Smooth muscle cell (in vitro differentiated cells): ENCODE measurements around the gene OR52E4. TPM values are rescaled to one million over a fixed set of nuclear protein-coding genes. Genes with fewer than 3 reads are reported as not detected.
A peak's percentile ranks its signal among the peaks of the same experiment; 100 is the strongest.

ENCODE experiments used
- DNase-seq: peaks from one replicate; lab custom pipeline; 2025; ENCODE audit not compliant: unreplicated experiment; lab: John Stamatoyannopoulos, UW
- H2AFZ ChIP-seq: fragments of 200-600 bp; sonication (generic); 2 replicates; pipeline ENCODE4 v1.6.0; 2016; ENCODE audit warnings: antibody characterized with exemption, low read depth, mild to moderate bottlenecking
- H3F3A ChIP-seq: fragments of 200-600 bp; sonication (generic); 2 replicates; pipeline ENCODE4 v1.6.0; 2017; ENCODE audit warnings: antibody characterized with exemption, low read depth
- H3K27ac ChIP-seq: fragments of 200-600 bp; sonication (generic); 2 replicates; pipeline ENCODE4 v1.5.1; 2016; ENCODE audit warnings: low read depth, mild to moderate bottlenecking
- H3K27me3 ChIP-seq: fragments of 200-600 bp; sonication (generic); 2 replicates; pipeline ENCODE4 v1.6.1; 2016; ENCODE audit warnings: low read depth, mild to moderate bottlenecking
- H3K36me3 ChIP-seq: fragments of 200-600 bp; sonication (generic); 2 replicates; pipeline ENCODE4 v1.5.1; 2016; ENCODE audit warnings: low read depth
- H3K4me1 ChIP-seq: fragments of 200-600 bp; sonication (generic); 2 replicates; pipeline ENCODE4 v1.5.1; 2016; ENCODE audit warnings: low read depth
- H3K4me2 ChIP-seq: fragments of 200-600 bp; sonication (generic); 2 replicates; pipeline ENCODE4 v1.6.0; 2016; ENCODE audit warnings: mild to moderate bottlenecking
- H3K4me3 ChIP-seq: fragments of 200-600 bp; sonication (generic); 2 replicates; pipeline ENCODE4 v1.5.1; 2016; ENCODE audit warnings: mild to moderate bottlenecking
- H3K79me2 ChIP-seq: fragments of 200-600 bp; sonication (generic); 2 replicates; pipeline ENCODE4 v1.6.0; 2016; ENCODE audit warnings: low read depth, mild to moderate bottlenecking
- H3K9ac ChIP-seq: fragments of 200-600 bp; sonication (generic); 2 replicates; pipeline ENCODE4 v1.6.0; 2016; ENCODE audit warnings: low read depth
- H3K9me3 ChIP-seq: fragments of 200-600 bp; sonication (generic); replicated peaks from 2 replicates; pipeline ENCODE4 v1.5.1; 2016; ENCODE audit warnings: low read depth
- H4K20me1 ChIP-seq: fragments of 200-600 bp; sonication (generic); 2 replicates; pipeline ENCODE4 v1.6.0; 2016; ENCODE audit warnings: low read depth
- CTCF ChIP-seq: fragments of 200-600 bp; sonication (generic); IDR thresholded peaks from 2 replicates; pipeline ENCODE4 v1.5.1; 2017; ENCODE audit warnings: borderline replicate concordance, mild to moderate bottlenecking, antibody characterized with exemption; ENCODE audit not compliant: insufficient read depth, poor library complexity, severe bottlenecking
- WGBS: methylation state at CpG from one replicate; pipeline ENCODE4 v1.1.7; 2016; ENCODE audit warnings: low lambda C conversion rate; 5-methylcytosine and 5-hydroxymethylcytosine counted together
- polyA plus RNA-seq: library from polyadenylated mRNA; unstranded; fragments of >200 nt; fragmentation: Nextera tagmentation; extraction: Ambion mirVana; gene quantifications from 2 replicates; pipeline ENCODE4 v1.2.1, GENCODE V29; 2016
- total RNA-seq: library from RNA; depleted of rRNA; stranded (reverse); fragments of >200 nt; gene quantifications from 2 replicates; pipeline ENCODE4 v1.2.3, GENCODE V29; 2014

OR52E4 gene
- total and polyA plus RNA-seq, 2 experiments from 2014 or later, result not detected

DNA sequence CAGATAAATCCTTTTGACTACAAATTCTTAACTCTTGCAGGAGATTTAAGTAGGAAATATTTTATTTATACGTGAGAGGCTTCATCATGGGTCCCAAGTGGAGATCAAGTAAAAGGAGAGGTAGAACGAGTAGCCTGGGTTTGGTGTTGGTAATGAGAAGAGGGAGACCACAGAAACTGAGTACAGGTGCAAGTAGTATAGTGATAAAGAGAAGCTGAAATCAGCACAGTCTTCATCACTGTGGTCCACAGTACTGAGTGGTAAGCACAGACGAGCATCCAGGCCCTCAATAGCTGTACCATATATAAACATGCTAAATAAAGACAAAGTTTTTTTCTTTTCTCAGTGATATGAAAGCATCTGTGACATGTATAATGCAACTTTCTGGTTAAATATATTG is 6.7 kb downstream of the OR52E4 start:
- H3F3A ChIP-seq, result no peaks in the 10 kb centered on the region
- H3K4me3 ChIP-seq, result no peak overlapping the region
- no peaks in the 10 kb centered on the region for H3K4me1 ChIP-seq
- WGBS, result 77% methylated on average over 3 of the region's 3 CpGs
- DNase-seq, result no peak
- peaks cover 4% of the 10 kb centered on the region for H3K27me3 ChIP-seq
- H3K9me3 ChIP-seq, result no peaks in the 10 kb centered on the region
- H3K36me3 ChIP-seq, result no peaks in the 10 kb centered on the region
- TF ChIP-seq CTCF, result no peak
- H3K27ac ChIP-seq, result no peak overlapping the region
- no peak overlapping the region for H3K9ac ChIP-seq
- H3K79me2 ChIP-seq, result no peaks in the 10 kb centered on the region
- no peaks in the 10 kb centered on the region for H4K20me1 ChIP-seq
- no peak overlapping the region for H2AFZ ChIP-seq
- H3K4me2 ChIP-seq, result no peak overlapping the region

- H3K4me3 ChIP-seq, result no peak overlapping the region
- H3K9me3 ChIP-seq, result no peaks in the 10 kb centered on the region
- H3K27ac ChIP-seq, result no peak overlapping the region
- DNase-seq, result no peak
- H3K79me2 ChIP-seq, result no peaks in the 10 kb centered on the region
- no peak overlapping the region for H2AFZ ChIP-seq
- no peaks in the 10 kb centered on the region for H3K36me3 ChIP-seq
- no peak overlapping the region for H3K9ac ChIP-seq
- TF ChIP-seq CTCF, result no peak
- WGBS, result 79% methylated on average over 1 of the region's 1 CpG
- no peak overlapping the region for H3K4me2 ChIP-seq
- H3K27me3 ChIP-seq, result peaks cover 4% of the 10 kb centered on the region
- no peaks in the 10 kb centered on the region for H4K20me1 ChIP-seq
- no peaks in the 10 kb centered on the region for H3K4me1 ChIP-seq
- H3F3A ChIP-seq, result no peaks in the 10 kb centered on the region
These were observed 7.2 kb downstream of the OR52E4 start for GRCh38 chr11:5887661-5888060.

- 60% methylated on average over 4 of the region's 4 CpGs for WGBS
- H3K79me2 ChIP-seq, result no peaks in the 10 kb centered on the region
- H3K4me2 ChIP-seq, result no peak overlapping the region
- no peak overlapping the region for H2AFZ ChIP-seq
- no peak for DNase-seq
- no peak overlapping the region for H3K27ac ChIP-seq
- no peaks in the 10 kb centered on the region for H3K27me3 ChIP-seq
- no peaks in the 10 kb centered on the region for H3F3A ChIP-seq
- H3K9me3 ChIP-seq, result no peaks in the 10 kb centered on the region
- no peak overlapping the region for H3K9ac ChIP-seq
- H3K4me3 ChIP-seq, result no peak overlapping the region
- TF ChIP-seq CTCF, result peak; percentile 50
- H3K36me3 ChIP-seq, result no peaks in the 10 kb centered on the region
- H3K4me1 ChIP-seq, result no peaks in the 10 kb centered on the region
- no peaks in the 10 kb centered on the region for H4K20me1 ChIP-seq
These were observed 10.9 kb downstream of the OR52E4 start for GRCh38 chr11:5891216-5891800.

GRCh38 chr11:5892908-5893307 is 12.5 kb downstream of the OR52E4 start, which contains the start of gene OR52E5:
TSS of gene OR52E5 (plus strand) at chr11:5893208. CDS start at chr11:5900777, 7,569 bp downstream.
- H3K9me3 ChIP-seq, result no peaks in the 10 kb centered on the region
- no peak within 1 kb of the TSS for H3K9ac ChIP-seq
- no peak for TF ChIP-seq CTCF
- no peaks in the 10 kb centered on the region for H3F3A ChIP-seq
- H3K4me3 ChIP-seq, result no peak within 1 kb of the TSS
- H4K20me1 ChIP-seq, result no peaks in the 10 kb centered on the region
- DNase-seq, result no peak
- no peak within 1 kb of the TSS for H2AFZ ChIP-seq
- no peaks in the 10 kb centered on the region for H3K27me3 ChIP-seq
- H3K36me3 ChIP-seq, result no peaks in the 10 kb centered on the region
- no peak within 1 kb of the TSS for H3K4me2 ChIP-seq
- WGBS, result 80% methylated on average over 3 of the region's 3 CpGs
- H3K4me1 ChIP-seq, result no peaks in the 10 kb centered on the region
- no peak within 1 kb of the TSS for H3K27ac ChIP-seq
- no peaks in the 10 kb centered on the region for H3K79me2 ChIP-seq
